ENCODE data around the gene PPL.
"Not testable (repeated sequence)": the region's sequence is repeated elsewhere in the genome, so short reads cannot be mapped to it uniquely, and the experiment has no call there.

PPL gene

GRCh38 chr16:4933433-4933832 is 3.5 kb downstream of the PPL start:
- DNase-seq (ENCODE audit: low spot score) = no peak

GRCh38 chr16:4931381-4931780 is 5.6 kb downstream of the PPL start:
- DNase-seq (ENCODE audit: low spot score) = no peak

DNA sequence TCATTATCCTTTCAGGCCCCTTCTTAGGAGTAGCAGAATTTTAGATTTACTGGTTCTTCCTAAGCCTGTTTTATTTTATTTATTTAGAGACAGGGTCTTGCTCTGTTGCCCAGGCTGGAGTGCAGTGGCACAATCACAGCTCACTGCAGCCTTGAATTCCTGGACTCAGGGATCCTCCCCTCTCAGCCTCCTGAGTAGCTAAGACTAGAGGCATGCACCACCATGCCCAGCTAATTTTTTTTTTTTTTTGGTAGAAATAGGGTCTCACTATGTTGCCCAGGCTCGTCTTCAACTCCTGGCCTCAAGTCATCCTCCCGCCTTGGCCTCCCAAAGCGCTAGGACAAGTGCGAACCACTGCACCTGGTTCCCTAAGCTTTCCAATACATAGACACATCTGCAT is 7.3 kb downstream of the PPL start:
- not testable (repeated sequence) for DNase-seq (ENCODE audit: low spot score)

DNA sequence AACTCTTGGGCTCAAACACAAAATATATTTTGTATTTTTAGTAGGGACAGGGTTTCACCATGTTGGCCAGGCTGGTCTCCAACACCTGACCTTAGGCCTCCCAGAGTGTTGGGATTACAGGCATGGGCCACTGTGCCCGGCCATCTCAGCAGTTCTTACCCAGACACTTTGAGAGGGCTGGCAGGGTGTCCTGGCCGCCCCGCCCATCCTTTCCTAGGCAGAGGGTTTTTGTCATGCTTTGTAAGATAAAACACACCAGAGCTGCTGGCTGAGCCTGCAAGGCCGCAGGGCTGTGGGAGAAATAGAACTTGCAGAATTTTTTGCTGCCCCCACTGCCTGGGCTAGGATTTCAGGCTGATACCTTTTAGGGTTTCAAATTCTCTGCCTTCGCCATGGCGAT is 8.7 kb downstream of the PPL start:
- DNase-seq (ENCODE audit: low spot score) = no peak

- DNase-seq (ENCODE audit: low spot score) = no peak
Measured at GRCh38 chr16:4927661-4928060, 9.3 kb downstream of the PPL start.

DNA sequence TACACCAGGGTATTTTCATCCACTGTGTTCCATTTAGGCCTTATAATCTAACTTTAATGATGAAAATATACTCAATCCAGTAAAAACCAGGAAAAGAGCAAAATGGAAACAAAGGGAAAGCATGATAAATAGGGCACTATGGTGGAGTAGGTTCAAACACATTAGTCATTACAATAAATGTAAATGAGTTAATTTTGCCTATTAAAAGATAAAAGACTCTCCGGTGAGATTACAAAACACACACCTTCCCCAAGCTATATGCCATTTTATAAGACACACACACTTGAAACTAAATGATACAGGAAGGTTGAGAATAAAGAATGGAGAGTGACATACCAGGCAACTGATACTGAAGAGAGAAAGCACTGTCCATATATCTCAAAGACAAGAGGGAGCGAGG is 10.0 kb downstream of the PPL start:
- DNase-seq (ENCODE audit: low spot score) = no peak

DNA sequence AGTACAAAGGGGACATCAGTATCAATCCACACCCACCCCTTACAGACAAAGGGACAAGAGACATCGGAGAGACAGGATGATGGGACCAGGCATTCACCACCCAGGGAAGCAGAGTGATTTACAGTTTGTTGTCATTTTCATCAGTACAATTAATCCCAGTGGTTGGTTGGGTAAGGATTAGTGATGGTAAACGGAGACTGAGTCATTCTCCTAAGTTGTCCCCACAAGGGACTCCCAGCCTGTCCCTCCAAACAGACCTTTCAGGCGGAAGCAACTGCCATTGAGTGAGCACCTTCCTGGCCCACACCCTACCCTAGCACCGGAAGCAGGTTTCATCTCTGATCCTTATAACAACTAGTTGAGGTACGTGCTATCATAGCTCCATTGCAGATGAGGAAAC is 11.2 kb downstream of the PPL start:
- DNase-seq (ENCODE audit: low spot score) = no peak

DNA sequence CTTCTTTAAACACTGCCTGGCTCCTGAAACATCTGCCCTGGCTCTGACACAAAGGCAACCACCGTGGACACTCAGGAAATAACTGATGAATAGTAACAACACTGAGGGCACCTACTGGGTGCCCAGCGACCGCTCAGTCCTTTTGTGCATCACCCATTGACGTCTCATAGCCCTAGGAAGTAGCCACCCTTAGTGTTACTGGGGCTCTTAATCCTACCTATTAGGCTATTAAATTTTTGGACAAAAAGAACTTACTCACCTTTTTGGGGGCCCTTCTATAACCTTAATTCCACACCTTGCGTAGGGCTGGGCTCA is 11.7 kb downstream of the PPL start:
- DNase-seq (ENCODE audit: low spot score) = no peak

DNA sequence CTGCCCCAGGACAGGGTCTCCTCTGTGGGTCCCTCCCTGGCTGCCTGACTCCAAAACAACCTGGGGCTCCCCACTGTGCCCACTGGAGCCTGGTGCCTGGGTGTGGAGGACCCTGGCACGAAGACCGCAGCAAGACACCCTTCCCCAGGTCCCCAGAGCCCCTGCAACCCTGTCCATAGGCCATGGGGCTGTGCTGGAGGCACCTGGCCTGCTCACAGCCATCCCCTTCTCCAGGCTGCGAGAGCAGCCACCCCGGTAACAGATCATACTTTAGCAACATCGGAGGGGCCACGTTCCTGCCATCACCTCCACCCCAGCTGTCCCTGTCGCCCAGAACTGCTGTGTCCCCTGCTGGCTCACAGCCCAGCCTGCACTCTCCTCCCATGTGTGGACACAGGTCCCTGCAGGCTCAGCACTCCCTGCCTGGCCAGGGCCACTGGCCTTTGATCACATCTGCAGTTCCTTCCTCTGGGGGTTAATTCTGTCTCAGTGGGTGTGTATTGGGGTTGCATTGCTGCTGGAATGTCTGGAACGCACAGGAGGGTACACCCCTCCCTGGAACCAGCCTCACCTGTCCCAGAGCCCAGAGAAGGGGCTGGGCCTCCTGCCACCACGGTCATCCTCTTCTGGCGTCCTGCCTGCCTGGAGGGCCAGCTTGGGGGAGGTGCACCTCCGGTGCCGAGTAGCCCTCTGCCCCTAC is 12.2 kb downstream of the PPL start:
- no peak for DNase-seq (ENCODE audit: low spot score)

- DNase-seq (ENCODE audit: low spot score) = no peak
Measured at GRCh38 chr16:4923853-4924252, 13.1 kb downstream of the PPL start.

DNA sequence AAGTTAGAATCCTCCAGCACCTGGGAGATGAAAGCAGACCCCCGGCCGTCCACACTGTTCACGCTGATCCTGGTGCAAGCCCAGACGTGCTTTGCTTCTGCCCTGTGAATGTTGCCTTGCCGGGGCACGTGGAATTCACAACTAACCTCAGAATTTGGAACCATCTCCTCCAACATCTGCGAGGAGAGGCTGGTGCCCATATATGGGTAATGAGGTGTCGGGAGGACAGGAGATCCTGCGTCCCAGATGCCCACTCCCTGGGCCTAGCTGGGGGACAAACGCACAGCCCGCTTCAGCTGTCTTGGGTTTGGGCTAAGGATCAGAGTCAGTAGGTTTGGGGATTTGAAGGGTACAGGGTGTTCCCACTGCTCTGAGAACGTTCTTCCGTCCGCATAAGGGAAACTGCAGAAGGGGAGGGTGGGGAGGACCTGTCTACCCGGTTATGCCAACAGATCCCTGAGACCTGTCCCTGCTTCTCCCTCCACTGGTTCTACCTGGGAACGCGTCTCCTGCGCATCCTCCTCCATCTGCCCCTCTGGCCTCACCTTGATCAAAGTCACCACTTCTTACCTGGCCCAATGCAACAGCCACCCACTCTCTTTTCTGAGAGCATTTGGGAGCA is 14.1 kb downstream of the PPL start:
- no peak for DNase-seq (ENCODE audit: low spot score)

DNA sequence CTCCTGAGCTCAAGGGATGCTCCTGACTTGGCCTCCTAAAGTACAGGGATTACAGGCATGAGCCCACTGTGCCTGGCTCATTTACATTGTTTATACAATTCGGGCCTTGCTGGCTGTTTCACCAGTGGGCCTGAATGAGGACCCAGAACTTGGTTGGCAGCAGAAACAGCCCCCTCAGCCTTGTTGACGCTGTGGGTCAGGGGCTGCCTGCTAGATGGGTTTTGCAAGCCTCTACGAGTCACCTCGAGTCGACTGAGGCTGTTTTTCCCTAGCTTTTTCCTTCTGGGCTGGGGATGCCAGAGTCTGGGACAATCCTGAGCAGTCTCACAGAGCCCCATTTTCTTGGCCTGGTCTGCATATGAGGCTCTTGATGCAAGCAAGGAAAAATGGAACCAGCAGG is 16.1 kb downstream of the PPL start:
- no peak for DNase-seq (ENCODE audit: low spot score)

DNA sequence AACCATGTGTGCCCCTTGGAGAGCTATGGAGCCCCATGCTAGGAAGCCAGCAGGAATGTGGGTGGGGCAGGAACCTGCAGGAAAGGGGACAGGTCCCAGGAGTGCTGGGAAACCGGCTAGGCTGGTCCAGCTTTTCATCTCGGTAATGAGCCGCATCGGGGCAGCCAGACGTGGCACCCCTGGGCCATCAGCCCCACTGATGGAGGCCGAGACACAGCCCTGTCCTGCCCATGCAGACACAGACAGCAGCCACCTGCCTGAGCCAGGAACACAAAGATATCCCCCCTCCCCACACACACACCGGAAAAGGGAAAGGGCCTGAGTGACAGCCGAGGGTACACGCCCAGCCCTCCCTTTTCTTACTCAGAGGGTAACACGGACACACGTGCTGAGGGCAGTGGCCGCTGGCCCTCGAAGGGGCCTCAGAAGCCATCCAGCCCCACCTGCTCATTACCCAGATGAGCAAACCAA is 18.1 kb downstream of the PPL start:
- DNase-seq (ENCODE audit: low spot score) = no peak

DNA sequence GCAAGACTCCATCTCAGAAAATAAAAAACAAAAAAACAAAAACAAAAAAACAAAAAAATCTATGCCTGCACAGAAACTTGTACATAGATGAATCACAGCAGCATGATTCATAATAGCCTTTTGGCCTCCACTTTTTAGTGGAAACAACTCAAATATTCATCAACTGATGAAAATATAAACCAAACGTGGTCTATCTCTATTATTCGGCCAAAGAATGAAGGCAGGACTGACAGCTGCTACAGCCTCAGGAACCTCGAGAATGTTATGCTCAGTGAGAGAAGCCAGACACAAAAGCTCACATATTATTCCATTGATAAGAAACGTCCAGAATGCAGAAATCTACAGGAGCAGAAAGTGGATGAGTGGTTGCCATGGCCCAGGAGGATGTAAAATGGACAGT is 19.8 kb downstream of the PPL start:
- DNase-seq (ENCODE audit: low spot score) = no peak

GRCh38 chr16:4915226-4915761 is 21.7 kb downstream of the PPL start:
- DNase-seq (ENCODE audit: low spot score) = no peak

- DNase-seq (ENCODE audit: low spot score) = no peak
Measured at GRCh38 chr16:4914528-4915225, 22.3 kb downstream of the PPL start.

DNA sequence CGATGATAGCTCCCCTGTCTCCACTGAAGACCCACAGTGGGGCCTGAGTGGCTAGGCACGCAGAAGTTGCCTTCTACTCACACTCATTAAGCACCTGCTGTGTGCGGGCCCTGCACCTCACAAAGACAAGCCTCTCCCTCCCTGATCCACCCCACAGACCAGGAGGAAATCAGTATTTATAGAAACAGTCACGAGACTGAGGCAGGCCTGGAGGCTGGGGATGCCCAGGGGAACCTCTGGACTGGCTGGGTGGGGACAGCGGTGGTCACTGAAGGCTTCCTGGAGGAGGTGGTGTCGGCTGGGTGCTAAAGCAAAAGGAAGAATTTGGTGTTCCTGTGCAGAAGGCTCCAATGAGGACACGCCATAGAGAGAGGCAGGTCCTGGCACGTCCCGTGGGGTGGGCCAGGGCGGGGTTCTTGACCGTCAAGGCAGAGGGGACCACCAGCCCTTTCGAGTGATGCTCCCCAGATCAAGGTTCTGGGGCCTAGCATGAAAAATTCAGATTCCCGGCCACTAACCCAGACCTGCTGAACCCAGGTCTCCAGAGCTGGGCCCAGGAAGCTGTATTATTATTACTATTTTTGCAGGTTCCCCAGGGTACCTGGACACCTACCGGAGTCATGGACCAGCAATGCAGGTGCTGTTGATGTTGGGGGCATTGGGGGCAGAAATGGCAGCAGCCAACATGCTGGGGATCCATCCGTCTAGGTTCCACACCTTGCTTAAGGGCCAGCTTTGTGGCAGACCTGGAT is 23.0 kb downstream of the PPL start:
- DNase-seq (ENCODE audit: low spot score) = no peak

DNA sequence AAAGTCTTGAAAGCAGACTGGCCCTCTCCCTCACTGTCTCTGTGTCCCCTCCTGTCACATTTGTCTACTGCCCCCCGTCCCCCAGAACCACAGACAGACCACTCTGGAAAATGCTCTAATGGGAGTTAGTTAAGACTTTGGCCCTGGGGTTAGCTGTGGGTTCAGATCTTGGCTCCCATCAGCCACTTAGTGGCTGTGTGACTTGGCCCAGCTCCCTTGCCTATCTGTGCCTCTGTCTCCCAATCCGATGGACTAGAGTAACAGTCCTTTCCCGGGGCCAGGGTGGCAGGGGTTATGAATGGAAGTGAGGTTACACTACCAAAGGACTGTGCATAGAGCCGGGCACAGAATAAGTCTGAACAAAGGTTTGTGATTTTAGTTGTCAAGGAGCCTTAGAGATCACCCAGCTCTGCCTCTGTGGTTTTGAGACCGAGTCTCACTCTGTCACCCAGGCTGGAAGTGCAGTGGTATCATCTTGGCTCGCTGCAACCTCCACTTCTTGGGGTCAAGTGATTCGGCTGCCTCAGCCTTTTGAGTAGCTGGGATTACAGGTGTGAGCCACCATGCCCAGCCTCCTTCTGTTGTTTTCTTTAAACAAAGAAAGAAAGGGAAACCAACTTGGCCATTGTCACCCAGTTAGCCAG is 23.7 kb downstream of the PPL start:
- DNase-seq (ENCODE audit: low spot score) = no peak

- no peak for DNase-seq (ENCODE audit: low spot score)
Measured at GRCh38 chr16:4911970-4912386, 25.0 kb downstream of the PPL start.

- DNase-seq (ENCODE audit: low spot score) = no peak
Measured at GRCh38 chr16:4910828-4911227, 26.1 kb downstream of the PPL start.

DNA sequence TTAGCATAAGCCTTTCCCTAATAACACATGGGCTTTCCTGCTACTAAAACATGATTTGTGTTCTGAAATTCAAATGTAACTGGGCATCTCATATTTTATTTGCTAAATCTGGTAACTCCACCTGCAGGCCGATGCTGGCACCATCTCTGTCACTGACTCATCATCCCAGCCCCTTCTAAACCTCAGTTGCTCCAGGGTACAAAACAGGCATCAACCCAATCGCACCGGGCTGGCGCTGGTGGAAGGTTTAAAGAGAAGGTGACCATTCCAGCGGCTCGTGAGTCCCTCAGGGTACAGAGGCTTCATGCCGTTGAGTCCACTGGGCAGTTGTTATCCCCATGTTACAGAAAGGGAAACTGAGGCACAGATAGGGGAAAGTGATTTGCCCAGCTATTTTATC is 27.1 kb downstream of the PPL start:
- DNase-seq (ENCODE audit: low spot score) = no peak

- DNase-seq (ENCODE audit: low spot score) = no peak
Measured at GRCh38 chr16:4908854-4909401, 28.0 kb downstream of the PPL start.

All from activated CD4-positive, alpha-beta T cell treated with anti-CD3 and anti-CD28 coated beads, Interleukin-2, Interleukin-4, amounts not matched to agents 100 ng/mL and 50 ng/mL, durations not matched to agents 16 hours and 8 hours (primary cell).